Right renal cortex interstitium (tissue), 3 donors: ENCODE results near the gene HUS1B. TPM values are rescaled to one million over a fixed set of nuclear protein-coding genes. Genes with fewer than 3 reads are reported as not detected.

Experiments used
- DNase-seq, 3 donors: peaks; one replicate each; pipeline ENCODE4 v3.0.0-alpha.2; 2013; ENCODE audit warnings: low read depth in 3 of 3, low spot score in 2 of 3
- polyA plus RNA-seq, 3 donors: library from polyadenylated mRNA; unstranded; fragments of 120-200 nt; gene quantifications; one replicate each; pipeline ENCODE4 v1.2.1, GENCODE V29; 2013; ENCODE audit not compliant: insufficient read length in 3 of 3

Gene HUS1B
- polyA plus RNA-seq, 3 donors: not detected

DNA sequence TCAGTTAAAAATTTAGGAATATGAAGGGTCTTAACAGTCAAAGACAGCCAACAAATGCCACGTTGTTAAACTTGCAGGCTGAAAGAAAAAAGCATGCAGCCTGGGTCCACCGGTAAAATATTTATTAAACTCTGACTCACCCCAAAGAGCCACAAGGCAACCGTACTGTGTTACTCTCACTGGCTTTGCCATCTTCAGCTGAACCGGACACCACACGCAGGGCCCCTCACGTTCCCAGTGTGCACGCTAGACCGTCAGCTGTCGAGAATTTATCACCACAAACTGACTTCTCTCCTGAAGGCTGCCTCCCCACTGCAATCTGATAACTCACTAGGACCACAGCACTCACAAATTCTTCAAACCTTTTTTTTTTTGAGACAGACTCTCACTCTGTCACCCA is 30.7 kb downstream of the HUS1B start:
- peak in 2 of 3 donors; percentile 21 to 30 for DNase-seq

DNA sequence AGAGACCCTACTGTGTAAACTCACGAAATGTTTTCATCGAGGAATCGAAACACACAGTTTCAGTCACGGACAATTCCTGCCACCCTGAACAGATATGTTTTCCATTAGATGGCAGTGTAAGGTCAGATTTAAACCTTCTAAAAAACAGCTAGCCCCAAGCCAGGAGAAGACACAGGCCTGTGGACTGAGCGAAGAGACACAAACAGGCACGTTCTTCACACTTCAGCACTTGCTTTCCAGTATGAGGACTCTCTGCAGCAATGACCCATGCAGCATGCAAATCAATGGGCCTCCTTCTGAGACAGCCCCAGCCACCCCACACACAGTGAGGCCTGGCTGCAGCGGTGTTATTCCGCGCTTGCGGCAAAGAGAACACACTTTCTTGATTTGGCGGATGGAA is 31.9 kb downstream of the HUS1B start:
- DNase-seq: no peak

DNA sequence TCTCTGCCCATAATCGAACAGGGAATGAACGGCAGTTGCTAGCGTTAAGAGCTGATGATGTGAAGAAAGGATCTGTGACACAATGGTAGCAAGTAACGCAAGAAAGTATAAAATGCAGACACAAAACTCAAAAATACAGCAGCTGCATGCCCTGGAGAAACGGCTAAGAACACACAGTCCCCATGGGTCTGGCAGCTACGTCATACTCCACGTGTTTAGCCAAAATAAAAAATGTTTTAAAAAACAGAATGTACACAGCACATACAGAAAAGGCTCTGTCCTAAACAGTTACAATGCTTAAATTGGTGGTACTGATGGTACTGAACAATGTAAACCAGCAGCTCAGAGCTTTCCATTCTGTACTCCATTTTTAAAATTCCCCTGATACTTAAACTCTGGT is 34.4 kb downstream of the HUS1B start:
- DNase-seq: no peak

DNA sequence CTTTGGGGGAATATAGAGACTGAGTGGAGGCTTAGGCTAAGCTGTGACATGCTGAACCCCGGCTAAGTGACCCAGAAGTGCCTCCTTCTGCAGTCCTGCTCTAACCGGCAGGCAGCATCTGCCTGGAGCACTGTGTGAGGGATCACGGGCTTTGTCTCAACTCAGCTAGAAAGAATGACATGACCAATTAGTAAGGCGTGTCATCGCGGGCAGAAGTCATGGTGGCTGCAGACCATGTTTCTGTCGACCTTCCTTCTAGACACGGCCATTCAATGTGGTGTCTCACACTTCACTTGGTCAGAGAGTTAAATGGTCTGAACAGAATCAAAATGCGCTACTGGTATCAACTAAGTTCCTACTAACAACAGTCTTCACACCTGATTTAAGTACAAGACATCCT is 35.0 kb downstream of the HUS1B start:
- no peak for DNase-seq

DNA sequence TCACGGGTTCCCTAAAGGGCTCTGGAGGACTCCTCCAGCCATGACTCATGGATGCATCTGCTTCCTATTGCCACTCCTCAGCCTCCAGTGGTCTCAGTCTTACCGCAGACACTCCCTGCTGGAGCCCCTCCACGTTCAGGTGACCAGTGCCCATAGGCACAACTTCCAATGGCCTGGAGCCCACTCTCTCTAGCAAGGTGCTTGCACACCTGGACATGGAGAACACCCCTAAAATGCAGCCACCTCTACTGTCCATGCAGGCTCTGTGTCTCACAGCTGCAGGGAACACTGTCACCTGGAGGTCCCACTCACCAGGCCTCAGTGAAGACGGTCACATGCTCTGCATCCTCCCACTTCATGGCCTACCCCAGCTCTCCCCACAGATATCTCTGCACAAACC is 36.0 kb downstream of the HUS1B start:
- DNase-seq: no peak

DNA sequence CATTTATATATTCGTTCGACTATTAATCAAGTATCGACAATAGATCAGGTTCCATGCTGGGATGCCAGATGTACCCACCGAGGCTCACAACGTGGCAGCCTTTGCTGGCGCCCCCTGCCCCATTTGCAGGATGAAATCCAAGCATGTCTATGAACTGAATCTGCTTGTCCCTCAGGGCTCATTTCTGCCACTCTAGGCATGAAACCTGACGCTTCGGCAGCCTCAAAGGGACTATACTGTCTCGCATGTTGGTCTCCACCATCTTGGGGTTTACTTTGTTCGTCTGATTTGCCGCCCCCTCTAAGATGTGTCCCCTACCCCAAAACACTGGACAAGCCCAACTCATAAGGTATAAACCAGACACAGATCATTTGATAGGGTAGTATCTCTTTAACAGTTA is 36.7 kb downstream of the HUS1B start:
- no peak for DNase-seq

DNA sequence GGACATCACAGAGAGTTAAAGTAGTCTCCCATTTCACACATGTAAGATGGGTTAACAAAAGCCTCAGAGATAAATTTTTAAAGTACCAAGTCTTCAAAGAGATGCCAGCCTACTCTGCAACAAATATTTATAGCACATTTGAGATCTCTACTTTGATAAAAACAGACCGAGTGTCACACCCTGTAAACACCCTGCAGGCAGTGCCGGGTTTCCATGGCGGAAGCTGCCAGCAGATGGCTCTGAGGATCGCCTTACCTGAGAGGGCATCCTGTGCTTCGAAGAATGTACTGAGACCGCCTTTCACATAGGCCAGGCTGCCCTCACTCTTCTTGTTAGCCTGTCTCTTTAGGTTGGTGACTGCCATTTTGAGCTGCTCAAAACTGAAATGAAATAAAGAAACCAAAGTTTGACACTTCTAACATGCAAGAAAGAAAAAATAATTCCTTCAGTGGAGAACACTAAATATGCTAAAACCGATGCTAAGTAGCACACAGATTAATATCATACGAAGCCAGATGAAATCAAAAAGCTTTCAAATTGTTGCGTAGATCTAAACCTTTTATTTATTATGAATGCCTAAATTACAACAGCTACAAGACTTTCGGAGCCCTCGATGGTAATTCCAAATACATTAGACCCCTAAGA is 39.3 kb downstream of the HUS1B start:
- no peak for DNase-seq

DNA sequence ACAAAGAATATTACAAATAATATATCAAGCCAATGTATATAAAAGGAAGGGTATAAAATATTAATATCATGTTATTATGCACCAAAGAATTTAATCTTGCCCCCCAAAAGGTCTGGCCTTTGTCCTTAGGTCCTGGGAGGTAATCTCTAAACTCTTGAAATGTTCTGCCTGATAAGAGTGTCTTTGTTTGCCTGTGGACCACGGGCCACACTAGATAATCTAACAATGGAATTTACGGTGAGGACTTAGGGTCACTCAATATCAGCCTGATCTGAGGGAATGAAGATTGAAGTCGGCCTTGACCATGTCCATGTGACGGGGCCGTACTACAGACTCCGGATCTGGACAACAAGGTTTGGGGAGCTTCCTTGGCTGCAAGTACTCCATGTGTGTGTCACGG is 42.9 kb downstream of the HUS1B start:
- no peak for DNase-seq

DNA sequence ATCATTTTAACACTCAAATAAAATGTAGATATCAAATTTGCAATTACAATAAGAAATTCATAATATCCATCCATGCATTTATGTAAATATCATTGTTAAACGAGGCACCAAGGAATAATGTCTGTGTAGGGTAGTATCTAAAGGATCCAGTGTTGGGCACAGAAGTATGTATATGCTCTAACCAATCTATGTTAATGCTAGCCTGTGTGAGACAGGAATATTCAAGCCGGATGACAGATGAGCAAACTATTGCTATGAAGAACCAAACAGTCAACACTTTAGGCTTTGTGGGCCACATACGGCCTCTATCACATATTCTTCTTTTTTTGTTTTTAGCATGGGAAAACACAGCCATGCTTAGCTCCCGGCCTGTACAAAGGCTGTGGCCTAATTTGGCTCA is 45.0 kb downstream of the HUS1B start:
- no peak for DNase-seq

DNA sequence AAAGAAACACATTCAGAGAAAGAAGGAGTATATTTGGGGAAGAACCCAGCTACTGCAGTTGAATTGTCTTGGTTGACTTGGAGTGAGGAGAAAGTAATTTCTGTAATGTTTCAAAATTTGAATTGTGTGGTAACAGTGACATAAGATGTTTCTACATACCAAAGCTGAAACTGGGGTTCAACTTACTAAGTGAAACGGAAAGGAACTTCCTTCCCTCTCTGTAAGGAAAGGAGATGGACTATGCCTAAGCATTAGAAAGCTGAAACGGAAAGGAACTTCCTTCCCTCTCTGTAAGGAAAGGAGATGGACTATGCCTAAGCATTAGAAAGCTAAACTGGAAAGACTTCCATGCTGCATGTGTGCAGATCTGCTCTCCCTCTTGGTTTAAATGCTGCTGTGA is 46.0 kb downstream of the HUS1B start:
- no peak for DNase-seq

DNA sequence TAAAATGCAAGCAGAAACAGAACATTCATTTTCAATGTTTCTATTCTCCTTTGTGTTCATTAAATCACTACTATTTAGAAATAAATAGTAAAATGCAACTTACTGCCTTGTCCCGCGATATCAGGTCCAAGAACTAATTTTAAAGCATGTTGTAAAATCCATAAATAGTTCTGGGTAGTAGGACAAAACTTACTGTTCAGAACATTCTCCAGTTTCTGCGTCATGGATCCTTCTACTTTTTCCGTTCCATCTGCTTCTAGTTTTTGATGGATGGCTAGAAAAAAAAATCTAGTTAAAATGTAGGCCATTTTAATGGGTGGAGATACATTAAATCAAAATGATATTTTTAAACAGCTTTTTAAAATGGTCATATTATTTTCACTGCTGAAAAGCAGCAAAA is 47.0 kb downstream of the HUS1B start:
- no peak for DNase-seq

DNA sequence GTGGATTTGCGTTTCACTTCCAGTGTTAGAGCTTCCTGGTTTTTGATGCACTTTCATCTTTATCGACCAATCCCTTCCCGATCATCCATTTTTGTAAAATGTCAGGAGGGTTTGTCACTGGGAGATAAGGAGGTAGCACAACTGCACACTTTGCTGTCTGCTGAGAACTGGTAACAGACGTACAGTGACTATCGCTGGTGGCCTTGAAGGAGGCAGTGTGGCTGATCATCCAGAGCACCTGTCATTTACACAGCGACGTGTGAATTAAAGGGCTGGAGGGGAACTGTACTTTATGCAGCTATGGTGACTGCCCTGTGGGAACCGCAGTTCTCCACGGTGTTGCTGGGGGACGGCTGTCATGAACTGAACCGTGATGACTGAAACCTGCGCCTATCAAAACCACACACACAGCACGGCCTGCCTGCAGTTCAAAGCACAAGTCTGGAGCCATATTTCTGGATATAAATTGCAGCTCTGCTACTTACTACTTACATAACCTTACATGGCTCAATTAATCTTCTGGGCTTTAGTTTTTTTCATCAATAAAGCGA is 50.0 kb downstream of the HUS1B start:
- no peak for DNase-seq

Other genes with a start within 250 kb of the HUS1B start
- gene EXOC2, start 36.0 kb upstream of the HUS1B start, polyA plus RNA-seq: 10 to 100 TPM; 23.3 to 24.3 (median 24.1) TPM